ENCODE data around the gene ZNF292.
"Not testable (repeated sequence)": the region's sequence is repeated elsewhere in the genome, so short reads cannot be mapped to it uniquely, and the experiment has no call there.

ZNF292 gene

DNA sequence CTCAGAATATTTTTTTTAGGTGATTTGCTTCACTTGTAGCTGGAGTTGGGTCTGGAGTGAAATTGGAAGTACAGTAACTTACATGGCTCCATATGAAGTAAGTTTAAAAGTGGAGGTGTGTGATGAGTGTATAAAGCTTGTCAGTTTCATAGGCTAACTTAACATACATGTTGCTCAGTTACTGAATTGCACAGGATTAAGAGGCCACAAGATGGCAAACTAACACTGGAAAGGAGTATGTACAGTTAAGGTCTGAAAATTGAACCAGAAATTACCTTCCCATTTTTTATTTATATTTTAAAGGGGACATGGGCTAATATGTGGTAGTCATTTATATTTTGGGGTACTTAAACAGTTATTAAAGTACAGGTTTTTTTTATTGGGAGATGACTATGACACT, 121.8 kb downstream of the ZNF292 start:
- no peak for DNase-seq (ENCODE audit: low spot score)

DNA sequence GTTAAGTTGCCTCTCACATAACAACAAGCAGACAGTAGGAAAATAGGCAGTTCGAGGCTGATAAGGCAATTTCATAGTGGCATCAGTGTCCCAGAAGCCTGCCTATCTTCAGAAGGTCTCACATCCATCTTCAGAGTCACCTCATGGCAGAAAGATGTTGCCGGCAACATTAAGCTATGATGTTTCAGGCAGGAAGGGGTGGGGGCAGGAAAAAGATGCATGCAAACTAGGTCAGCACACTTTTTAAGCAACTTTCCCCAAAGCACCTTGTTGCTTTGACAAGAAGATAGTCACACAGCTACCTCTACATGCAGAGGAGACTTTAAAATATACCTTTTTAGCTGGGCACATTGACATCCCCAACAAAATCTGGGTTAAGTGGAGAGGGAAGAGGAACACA, 123.8 kb downstream of the ZNF292 start:
- DNase-seq (ENCODE audit: low spot score): no peak

DNA sequence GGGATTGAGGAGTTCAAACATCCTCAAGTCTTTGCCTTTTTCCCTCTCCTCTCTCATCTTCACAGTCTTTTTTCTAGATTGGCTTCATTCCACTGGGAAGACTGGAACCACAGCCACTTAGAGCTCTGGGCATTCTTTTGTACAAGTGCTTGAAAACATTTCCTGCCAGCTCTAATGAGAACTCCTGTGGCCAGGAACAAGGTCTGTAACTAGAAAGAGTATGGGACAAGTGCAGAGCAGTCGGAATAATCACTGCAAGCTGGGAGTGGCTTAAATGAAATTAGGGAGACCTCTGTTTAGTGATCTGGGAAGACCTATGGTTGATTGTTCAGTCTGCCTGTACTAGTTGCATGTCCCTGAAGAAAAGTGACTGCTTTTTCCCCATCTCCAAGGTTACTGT, 126.1 kb downstream of the ZNF292 start:
- DNase-seq (ENCODE audit: low spot score): no peak

DNA sequence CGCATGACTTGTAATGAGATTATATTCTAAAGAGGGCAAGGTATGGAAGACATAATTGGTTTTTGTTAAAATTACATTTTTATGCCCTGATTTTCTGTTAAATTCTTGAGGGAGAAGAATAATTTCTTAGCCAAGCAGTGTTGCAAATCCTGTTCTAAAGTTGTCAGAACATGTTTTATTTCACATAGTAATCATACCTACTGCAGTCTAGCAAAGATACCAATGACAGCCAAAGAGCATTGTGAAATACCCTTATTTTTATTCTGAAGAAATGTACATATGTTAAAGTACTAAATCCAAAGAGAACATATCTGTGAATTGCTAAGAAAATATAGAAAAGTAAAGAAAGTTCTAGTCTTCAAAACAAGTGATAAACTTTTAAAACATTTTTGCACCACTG, 127.4 kb downstream of the ZNF292 start:
- no peak for DNase-seq (ENCODE audit: low spot score)

DNA sequence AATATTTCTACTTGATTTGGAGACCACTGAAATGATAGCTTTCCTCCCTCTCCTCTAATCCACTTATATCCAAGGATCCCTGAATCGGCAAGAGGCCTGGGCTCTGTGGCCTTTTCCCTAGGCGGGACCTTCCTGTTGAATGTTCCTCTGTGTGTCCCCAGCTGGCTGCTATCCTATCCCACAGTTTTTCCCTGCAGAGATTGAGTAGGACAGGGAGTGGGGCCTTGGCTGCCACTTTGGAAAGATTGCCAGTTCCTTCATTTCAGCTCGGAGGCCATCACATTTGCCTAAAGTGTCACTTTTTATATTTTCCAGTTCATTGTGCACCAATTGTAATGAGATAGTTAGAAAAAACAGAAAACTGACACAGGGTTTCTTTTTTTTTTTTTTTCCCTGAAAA, 128.1 kb downstream of the ZNF292 start:
- DNase-seq (ENCODE audit: low spot score): no peak

DNA sequence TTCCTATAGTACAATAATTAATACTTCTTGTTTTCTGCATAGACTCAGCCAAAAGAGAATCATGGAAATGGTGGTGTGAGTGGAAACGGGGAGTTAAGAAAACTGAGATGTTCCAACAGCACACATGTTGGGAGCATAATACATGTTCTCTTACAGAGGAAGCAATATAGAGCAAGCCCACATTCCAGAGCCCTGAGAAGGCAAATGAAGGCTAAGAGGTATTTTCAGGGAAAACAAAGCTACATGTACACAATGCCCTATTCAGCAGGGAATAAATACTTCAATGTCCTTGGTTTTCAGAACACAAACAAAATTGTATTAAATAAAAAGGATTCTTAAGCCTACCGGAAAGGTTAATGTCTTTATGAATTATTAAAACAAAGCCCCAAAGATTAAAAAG, 131.9 kb downstream of the ZNF292 start:
- no peak for DNase-seq (ENCODE audit: low spot score)

DNA sequence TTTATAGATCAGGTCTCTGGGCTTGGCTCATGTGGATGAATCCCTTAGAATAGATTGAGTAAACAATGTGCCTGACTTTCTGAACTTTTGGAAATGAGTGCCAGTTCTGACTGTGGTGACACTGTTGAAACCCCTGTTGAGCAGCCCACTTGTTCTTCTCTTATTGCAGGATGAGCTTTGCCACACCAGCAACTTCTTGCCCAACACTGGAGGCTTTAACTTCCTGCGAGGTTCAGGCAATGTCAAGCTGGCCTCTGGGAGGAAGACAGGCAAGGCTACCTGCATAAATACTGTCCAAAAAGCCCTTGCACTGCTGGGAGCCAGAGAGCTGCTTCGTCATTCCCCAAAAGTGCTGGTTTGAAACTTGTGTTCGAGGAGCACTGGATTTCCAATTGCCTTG, 134.2 kb downstream of the ZNF292 start:
- no peak for DNase-seq (ENCODE audit: low spot score)

DNA sequence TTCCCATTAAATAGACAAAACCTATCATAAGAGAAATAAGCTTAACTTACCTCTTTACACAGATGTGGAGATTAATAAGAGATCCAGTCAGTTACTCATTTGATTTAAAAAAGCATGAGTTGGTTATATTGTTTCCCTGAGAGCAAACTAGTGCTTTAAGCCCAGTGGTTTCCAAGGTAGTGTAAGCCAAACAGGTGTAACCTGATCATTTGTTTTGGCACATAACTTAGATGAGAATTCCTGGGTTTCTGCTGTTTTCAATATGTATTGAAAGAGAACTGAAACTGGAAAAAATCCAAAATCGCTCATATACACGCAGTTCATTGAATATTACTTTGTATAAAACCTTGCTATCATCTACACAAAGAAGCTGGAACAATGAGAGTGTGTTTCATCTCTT, 136.5 kb downstream of the ZNF292 start:
- no peak for DNase-seq (ENCODE audit: low spot score)

DNA sequence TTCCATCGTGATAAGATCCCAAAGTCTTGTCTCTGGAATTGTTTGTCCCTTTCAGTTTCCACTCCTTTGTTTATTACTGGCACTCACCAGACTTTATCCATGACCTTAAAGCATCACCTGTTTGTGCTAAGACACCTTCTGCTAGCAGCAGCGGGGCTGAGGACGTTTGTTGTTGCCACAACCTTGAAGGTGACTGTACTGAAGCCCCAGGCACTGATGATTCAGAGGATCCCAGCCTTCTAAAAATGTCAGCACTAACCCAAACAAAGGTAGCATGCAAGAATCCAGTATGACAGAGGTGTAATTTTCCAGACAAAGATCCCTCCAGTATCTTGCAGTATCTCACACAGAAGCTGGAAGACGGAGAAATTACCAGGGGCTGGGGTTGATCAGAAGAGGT, 138.2 kb downstream of the ZNF292 start:
- DNase-seq (ENCODE audit: low spot score): no peak

DNA sequence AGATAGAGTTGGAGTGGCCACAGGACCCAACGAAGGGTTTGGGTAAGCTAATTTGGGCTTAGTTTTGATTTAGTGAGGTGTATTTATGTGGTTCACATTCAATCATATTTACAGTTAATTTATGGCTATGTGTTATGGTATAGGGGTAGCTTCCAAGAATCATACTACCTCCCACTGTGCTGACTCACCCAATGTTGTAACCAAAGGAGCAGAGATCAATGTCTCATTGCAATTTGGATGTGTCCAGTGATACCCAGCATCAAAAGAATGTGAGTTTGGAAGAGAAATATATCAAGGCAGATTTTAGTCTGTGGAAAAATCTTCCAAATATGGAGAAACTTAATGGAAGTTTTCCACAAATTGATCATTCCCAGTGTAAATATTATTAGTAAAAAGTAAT, 141.8 kb downstream of the ZNF292 start:
- DNase-seq (ENCODE audit: low spot score): no peak

DNA sequence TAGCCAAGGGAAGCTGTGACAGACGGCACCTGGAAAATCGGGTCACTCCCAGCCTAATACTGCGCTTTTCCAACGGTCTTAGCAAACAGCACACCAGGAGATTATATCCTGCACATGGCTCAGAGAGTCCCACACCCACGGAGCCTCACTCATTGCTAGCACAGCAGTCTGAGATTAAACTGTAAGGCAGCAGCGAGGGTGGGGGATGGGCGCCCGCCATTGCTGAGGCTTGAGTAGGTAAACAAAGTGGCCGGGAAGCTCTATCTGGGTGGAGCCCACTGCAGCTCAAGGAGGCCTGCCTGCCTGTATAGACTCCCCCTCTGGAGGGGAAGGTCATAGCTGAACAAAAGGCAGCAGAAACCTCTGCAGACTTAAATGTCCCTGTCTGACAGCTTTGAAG, 145.9 kb downstream of the ZNF292 start:
- DNase-seq (ENCODE audit: low spot score): not testable (repeated sequence)

DNA sequence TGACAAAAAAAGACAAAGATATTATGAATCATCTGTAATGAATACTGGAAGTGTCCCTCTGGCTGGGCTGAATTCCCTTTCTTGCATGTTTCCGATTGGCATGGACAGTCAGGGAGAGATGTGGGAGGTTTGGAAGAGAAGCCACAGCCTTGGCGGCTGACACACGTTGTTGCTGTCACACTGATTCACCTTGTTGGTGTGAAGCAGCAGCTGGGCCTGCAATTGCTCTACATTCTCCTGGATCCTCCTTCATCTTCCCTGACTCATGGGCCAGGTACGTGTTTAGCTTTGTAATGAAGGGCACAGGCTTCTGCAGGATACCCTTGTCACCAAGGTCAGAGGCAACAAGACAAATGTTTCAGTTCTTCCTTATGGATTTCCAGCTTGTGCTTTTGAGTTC, 153.6 kb downstream of the ZNF292 start:
- no peak for DNase-seq (ENCODE audit: low spot score)

DNA sequence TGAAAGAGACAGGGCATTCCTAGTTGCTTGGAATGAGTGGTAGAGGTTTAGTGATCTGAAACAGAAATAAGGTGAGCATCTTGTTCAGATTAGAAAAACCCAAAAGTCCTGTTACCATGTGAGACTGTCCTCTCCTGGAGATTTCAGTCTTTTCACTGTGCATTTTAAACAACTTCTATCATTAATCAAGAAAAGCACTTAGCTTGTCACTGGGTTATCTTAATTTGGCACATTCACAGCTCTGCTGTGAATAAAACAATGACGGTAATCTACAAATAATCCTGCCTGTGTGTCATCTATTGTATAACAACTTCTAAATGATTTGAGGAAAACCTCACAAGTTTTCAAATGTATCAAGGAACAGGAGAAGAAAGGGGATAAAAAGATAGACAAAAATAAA, 157.5 kb downstream of the ZNF292 start:
- DNase-seq (ENCODE audit: low spot score): no peak

All from Ammon's horn (tissue), 1 donor.